Astrocyte (in vitro differentiated cells and primary cell): Measurements from ENCODE around the gene SFT2D3. TPM values are rescaled to one million over a fixed set of nuclear protein-coding genes. Genes with fewer than 3 reads are reported as not detected.
A peak's percentile ranks its signal among the peaks of the same experiment; 100 is the strongest.

Experiments used
- DNase-seq: peaks from one replicate; pipeline ENCODE4 v3.0.0-alpha.2; 2010; ENCODE audit warnings: low read depth
- FAIRE-seq: peaks from 2 replicates; lab custom pipeline; 2011; peaks lifted over from hg19 to GRCh38; lab: Jason Lieb, UNC
- H2AFZ ChIP-seq: 2 replicates; pipeline ENCODE4 v1.6.0; 2012; ENCODE audit warnings: low read depth, low read length, inconsistent platforms
- H3K27ac ChIP-seq: 2 replicates; pipeline ENCODE4 v1.5.1; 2011; ENCODE audit warnings: low read depth, low read length, inconsistent platforms
- H3K27me3 ChIP-seq: 2 replicates; pipeline ENCODE4 v1.6.0; 2011; ENCODE audit warnings: low read length, inconsistent platforms; ENCODE audit not compliant: insufficient read depth
- H3K36me3 ChIP-seq: 2 replicates; pipeline ENCODE4 v1.5.1; 2011; ENCODE audit warnings: low read length, inconsistent platforms; ENCODE audit not compliant: insufficient read depth
- H3K4me1 ChIP-seq: 2 replicates; pipeline ENCODE4 v1.5.1; 2011; ENCODE audit warnings: low read length, inconsistent platforms; ENCODE audit not compliant: insufficient read depth
- H3K4me2 ChIP-seq: 2 replicates; pipeline ENCODE4 v1.6.0; 2012; ENCODE audit warnings: low read length, inconsistent platforms
- H3K4me3 ChIP-seq: 2 replicates; pipeline ENCODE4 v1.5.1; 2011; ENCODE audit warnings: low read depth, mild to moderate bottlenecking, low read length, inconsistent platforms; ENCODE audit not compliant: insufficient read depth
- H3K79me2 ChIP-seq: 2 replicates; pipeline ENCODE4 v1.6.0; 2012; ENCODE audit warnings: mild to moderate bottlenecking, low read length, inconsistent platforms; ENCODE audit not compliant: insufficient read depth
- H3K9ac ChIP-seq: 2 replicates; pipeline ENCODE4 v1.6.0; 2012; ENCODE audit warnings: mild to moderate bottlenecking, low read length, inconsistent platforms
- H3K9me3 ChIP-seq: 2 replicates; pipeline ENCODE4 v1.5.1; 2012; ENCODE audit warnings: low read depth, mild to moderate bottlenecking, low read length, inconsistent platforms; ENCODE audit not compliant: insufficient read depth
- H4K20me1 ChIP-seq: 2 replicates; pipeline ENCODE4 v1.6.0; 2012; ENCODE audit warnings: low read length, inconsistent platforms; ENCODE audit not compliant: insufficient read depth
- H3K27ac Mint-ChIP-seq: one replicate; pipeline ENCODE4 v1.8.0; 2021; ENCODE audit warnings: mild to moderate bottlenecking, mixed read lengths; ENCODE audit not compliant: unreplicated experiment
- H3K27me3 Mint-ChIP-seq: one replicate; pipeline ENCODE4 v1.8.0; 2021; ENCODE audit warnings: low read depth, mixed read lengths; ENCODE audit not compliant: unreplicated experiment
- H3K36me3 Mint-ChIP-seq: one replicate; pipeline ENCODE4 v1.8.0; 2021; ENCODE audit warnings: low read depth, mixed read lengths; ENCODE audit not compliant: unreplicated experiment
- H3K4me1 Mint-ChIP-seq: one replicate; pipeline ENCODE4 v1.8.0; 2021; ENCODE audit warnings: low read depth, mixed read lengths; ENCODE audit not compliant: unreplicated experiment
- H3K4me3 Mint-ChIP-seq: one replicate; pipeline ENCODE4 v1.8.0; 2021; ENCODE audit warnings: mild to moderate bottlenecking, moderate library complexity, mixed read lengths; ENCODE audit not compliant: unreplicated experiment
- H3K9me3 Mint-ChIP-seq: one replicate; pipeline ENCODE4 v1.8.0; 2021; ENCODE audit warnings: mild to moderate bottlenecking, mixed read lengths; ENCODE audit not compliant: unreplicated experiment
- EZH2 ChIP-seq: IDR thresholded peaks from 2 replicates; pipeline ENCODE4 v1.6.1; 2012; ENCODE audit warnings: mild to moderate bottlenecking, low read length, inconsistent platforms; ENCODE audit not compliant: insufficient read depth
- total RNA-seq: library from RNA; stranded (reverse); gene quantifications from 2 replicates; pipeline ENCODE4 v1.2.1, GENCODE V29; 2021
- TF ChIP-seq, protein P1 (sequence below): IDR thresholded peaks from 2 replicates; pipeline ENCODE4 v1.5.1; 2011; ENCODE audit warnings: low read depth, mild to moderate bottlenecking, inconsistent platforms, low read length, moderate library complexity; ENCODE audit not compliant: insufficient read depth

The SFT2D3 gene
- total RNA-seq, 1 donor from 2014 or later: 2.9 TPM

DNA sequence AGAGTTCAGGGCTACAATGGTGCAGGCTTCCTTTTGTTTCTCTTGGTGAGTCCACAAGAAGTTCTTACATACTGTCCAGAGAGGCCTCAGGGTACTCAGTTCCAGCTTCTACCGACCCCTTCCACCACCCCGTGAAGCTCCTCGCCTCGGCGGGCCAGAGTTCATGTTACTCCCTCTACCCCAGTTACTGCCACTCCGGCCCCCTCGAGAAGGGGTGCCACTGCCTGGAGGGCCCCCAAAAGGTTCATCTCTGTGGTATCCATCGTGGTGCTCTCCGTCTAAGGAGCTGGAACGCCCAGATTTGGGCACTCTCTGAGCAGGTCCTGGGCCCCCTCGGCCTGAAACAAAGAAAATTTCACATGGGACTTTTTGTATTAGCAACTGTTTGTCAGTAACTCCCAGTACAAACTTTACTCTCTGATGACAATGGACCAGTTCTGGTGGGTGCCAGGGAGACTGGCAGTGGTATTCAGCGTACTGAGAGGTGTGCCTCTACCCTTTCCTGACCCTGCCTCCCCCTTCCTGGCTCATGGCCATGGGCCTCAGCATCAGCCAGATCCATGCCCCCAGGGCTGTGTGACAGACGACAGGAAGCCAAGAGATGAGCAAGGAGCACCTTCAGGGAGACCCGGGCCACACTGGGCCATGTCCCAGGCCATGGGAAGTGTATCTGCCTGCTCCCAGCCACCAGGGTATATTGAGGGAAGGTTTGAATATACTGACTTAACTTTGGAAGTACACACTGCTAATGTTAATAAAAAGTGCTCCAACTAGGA lies 5.1 kb downstream of the SFT2D3 start:
- Mint-ChIP-seq H3K4me3 (no peak overlapping the region), H3K36me3 (peaks cover 23% of the 10 kb centered on the region), H3K9me3 (no peaks in the 10 kb centered on the region), H3K27ac (peak overlapping the region; percentile 66), H3K4me1 (peaks cover 17% of the 10 kb centered on the region), H3K27me3 (no peaks in the 10 kb centered on the region)
- FAIRE-seq (no peak), DNase-seq (no peak)
- Histone ChIP-seq H3K79me2 (peaks cover 24% of the 10 kb centered on the region), H4K20me1 (peaks cover 24% of the 10 kb centered on the region), H3K4me2 (no peak overlapping the region), H3K4me3 (no peak overlapping the region), H3K27ac (no peak overlapping the region), H2AFZ (no peak overlapping the region), H3K9ac (no peak overlapping the region), H3K4me1 (peaks cover 13% of the 10 kb centered on the region), H3K36me3 (peaks cover 27% of the 10 kb centered on the region), H3K27me3 (no peaks in the 10 kb centered on the region), H3K9me3 (no peaks in the 10 kb centered on the region)
- TF ChIP-seq, protein P1, sequence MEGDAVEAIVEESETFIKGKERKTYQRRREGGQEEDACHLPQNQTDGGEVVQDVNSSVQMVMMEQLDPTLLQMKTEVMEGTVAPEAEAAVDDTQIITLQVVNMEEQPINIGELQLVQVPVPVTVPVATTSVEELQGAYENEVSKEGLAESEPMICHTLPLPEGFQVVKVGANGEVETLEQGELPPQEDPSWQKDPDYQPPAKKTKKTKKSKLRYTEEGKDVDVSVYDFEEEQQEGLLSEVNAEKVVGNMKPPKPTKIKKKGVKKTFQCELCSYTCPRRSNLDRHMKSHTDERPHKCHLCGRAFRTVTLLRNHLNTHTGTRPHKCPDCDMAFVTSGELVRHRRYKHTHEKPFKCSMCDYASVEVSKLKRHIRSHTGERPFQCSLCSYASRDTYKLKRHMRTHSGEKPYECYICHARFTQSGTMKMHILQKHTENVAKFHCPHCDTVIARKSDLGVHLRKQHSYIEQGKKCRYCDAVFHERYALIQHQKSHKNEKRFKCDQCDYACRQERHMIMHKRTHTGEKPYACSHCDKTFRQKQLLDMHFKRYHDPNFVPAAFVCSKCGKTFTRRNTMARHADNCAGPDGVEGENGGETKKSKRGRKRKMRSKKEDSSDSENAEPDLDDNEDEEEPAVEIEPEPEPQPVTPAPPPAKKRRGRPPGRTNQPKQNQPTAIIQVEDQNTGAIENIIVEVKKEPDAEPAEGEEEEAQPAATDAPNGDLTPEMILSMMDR: no peak
- TF ChIP-seq EZH2: no peak

DNA sequence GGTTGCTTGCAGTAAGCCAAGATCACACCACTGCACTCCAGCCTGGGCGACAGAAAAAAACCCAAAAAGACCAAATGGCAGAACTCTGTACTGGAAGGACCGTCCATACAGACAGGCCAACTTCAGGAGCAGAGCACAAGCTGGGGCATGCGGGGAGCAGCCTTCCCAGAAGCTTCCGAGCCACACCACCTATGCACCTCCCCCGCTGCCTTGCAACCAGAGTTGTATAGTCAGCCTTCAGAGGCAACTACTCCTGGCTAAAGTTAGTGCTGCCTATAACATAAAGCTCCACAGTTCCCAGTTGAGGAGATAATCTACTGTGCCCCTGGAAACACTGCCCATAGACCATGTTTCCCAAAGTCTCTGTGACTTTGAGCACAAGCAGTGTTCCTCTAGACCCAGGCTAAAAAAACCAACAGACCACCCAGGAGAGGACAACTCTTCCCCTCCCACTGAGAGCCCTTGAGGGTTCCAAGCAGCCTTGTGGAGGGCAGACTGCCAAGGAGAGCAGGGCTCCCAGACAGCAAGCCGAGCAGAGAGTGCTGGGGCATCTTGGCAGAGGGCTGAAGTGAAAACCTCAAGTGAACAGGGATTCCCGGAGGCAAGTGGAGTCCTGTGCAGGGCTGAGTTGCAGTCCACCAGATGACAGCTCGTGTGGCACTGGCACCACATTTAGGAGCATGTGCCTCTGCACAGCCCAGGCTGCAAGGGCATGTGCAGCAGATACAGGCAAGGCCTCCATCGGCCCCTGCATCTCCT lies 6.8 kb downstream of the SFT2D3 start:
- TF ChIP-seq, protein P1: no peak
- no peak for TF ChIP-seq EZH2
- no peak overlapping the region for H3K4me3 ChIP-seq
- H3K36me3 ChIP-seq: peaks cover 27% of the 10 kb centered on the region

More for the DNA sequence above, 6.8 kb downstream of the SFT2D3 start:
- Mint-ChIP-seq H3K27ac (no peak overlapping the region), H3K4me3 (no peak overlapping the region), H3K36me3 (peaks cover 24% of the 10 kb centered on the region), H3K27me3 (no peaks in the 10 kb centered on the region), H3K4me1 (peaks cover 13% of the 10 kb centered on the region), H3K9me3 (no peaks in the 10 kb centered on the region)
- Histone ChIP-seq H4K20me1 (peaks cover 14% of the 10 kb centered on the region), H3K27me3 (no peaks in the 10 kb centered on the region), H3K4me1 (peaks cover 3% of the 10 kb centered on the region), H3K9me3 (no peaks in the 10 kb centered on the region), H3K4me2 (no peak overlapping the region), H2AFZ (no peak overlapping the region), H3K79me2 (peaks cover 13% of the 10 kb centered on the region), H3K27ac (no peak overlapping the region), H3K9ac (no peak overlapping the region)
- DNase-seq (no peak), FAIRE-seq (no peak)
